Activated naive CD8-positive, alpha-beta T cell treated with anti-CD3 and anti-CD28 coated beads, Interleukin-2, amount 50 U/mL, for 24 hours (primary cell): ENCODE measurements around the gene KY.

Experiments
- ATAC-seq: fragments of 150-1000 bp; cut with Tn5 transposase; one replicate; pipeline ENCODE4 v1.10.0; 2021
- DNase-seq: peaks from one replicate; pipeline ENCODE4 v3.0.0; 2021
- H3K27ac Mint-ChIP-seq: one replicate; pipeline ENCODE4 v1.8.0; 2021; ENCODE audit warnings: mild to moderate bottlenecking, mixed read lengths
- H3K27me3 Mint-ChIP-seq: one replicate; pipeline ENCODE4 v1.8.0; 2021; ENCODE audit warnings: mixed read lengths
- H3K36me3 Mint-ChIP-seq: one replicate; pipeline ENCODE4 v1.8.0; 2021; ENCODE audit warnings: low read depth, mixed read lengths
- H3K4me1 Mint-ChIP-seq: one replicate; pipeline ENCODE4 v1.8.0; 2021; ENCODE audit warnings: mixed read lengths
- H3K4me3 Mint-ChIP-seq: one replicate; pipeline ENCODE4 v1.8.0; 2021; ENCODE audit warnings: mild to moderate bottlenecking, moderate library complexity, mixed read lengths
- H3K9me3 Mint-ChIP-seq: one replicate; pipeline ENCODE4 v1.8.0; 2021; ENCODE audit warnings: mixed read lengths

Gene KY

GRCh38 chr3:134624537-134625287 is 26.1 kb downstream of the KY start:
- no peak for ATAC-seq
- Mint-ChIP-seq H3K4me3 (no peak overlapping the region), H3K36me3 (no peaks in the 10 kb centered on the region), H3K9me3 (peaks cover 2% of the 10 kb centered on the region), H3K27ac (no peak overlapping the region), H3K4me1 (no peaks in the 10 kb centered on the region), H3K27me3 (no peaks in the 10 kb centered on the region)
- DNase-seq = no peak

GRCh38 chr3:134623615-134624245 is 27.1 kb downstream of the KY start:
- Mint-ChIP-seq H3K4me1 (no peaks in the 10 kb centered on the region), H3K27ac (no peak overlapping the region), H3K9me3 (no peaks in the 10 kb centered on the region), H3K4me3 (no peak overlapping the region), H3K36me3 (no peaks in the 10 kb centered on the region), H3K27me3 (no peaks in the 10 kb centered on the region)
- no peak for DNase-seq
- no peak for ATAC-seq

DNA sequence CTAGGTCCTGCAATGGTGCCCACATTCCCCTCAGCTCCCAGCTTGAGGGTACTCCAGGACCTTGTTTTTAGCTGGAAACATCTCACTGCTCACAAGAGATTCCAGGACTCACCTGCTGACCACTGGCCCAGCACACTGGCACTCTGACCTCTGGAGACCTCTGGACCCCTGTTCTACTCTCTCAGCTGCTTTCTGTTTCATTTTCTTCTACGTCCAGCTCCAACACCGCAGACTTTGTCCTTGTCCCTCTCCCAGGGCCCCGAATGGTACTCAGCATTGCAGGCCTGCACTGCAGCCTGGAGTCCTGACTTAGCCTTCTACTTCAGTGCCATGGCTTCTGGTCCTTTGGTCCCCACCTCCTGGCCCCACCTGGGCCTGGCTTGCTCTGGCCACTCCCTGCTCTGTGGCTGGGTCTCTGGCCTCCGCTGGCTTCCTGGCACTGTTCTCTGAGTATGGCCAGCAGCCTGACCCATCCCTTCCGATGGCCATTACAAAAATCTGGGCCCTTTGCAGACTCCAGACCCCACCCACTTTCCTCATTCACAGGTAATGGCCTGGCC is 27.9 kb downstream of the KY start:
- Mint-ChIP-seq H3K4me3 (no peak overlapping the region), H3K4me1 (no peaks in the 10 kb centered on the region), H3K9me3 (no peaks in the 10 kb centered on the region), H3K27me3 (no peaks in the 10 kb centered on the region), H3K36me3 (no peaks in the 10 kb centered on the region), H3K27ac (no peak overlapping the region)
- DNase-seq (no peak), ATAC-seq (no peak)

DNA sequence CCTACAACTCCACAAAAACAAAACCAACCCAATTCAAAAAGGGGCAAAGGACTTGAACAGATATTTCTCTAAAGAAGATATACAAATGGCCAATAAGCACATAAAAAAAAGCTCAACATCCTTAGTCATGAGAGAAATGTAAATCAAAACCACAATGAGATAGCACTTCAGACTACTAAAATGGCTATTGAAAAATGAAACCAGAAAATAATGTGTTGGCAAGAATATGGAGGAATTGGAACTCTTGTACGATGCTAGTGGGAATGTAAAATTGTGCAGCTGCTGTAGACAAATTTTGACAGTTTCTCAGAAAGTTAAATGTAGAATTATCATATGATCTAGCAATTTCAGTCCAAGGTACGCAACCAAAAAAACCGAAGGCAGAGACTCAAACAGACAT is 29.0 kb downstream of the KY start:
- H3K9me3 Mint-ChIP-seq = no peaks in the 10 kb centered on the region
- no peaks in the 10 kb centered on the region for H3K27me3 Mint-ChIP-seq
- no peak overlapping the region for H3K4me3 Mint-ChIP-seq
- DNase-seq (no peak), ATAC-seq (no peak)
- H3K36me3 Mint-ChIP-seq = no peaks in the 10 kb centered on the region
- H3K27ac Mint-ChIP-seq = no peak overlapping the region
- H3K4me1 Mint-ChIP-seq = no peaks in the 10 kb centered on the region

DNA sequence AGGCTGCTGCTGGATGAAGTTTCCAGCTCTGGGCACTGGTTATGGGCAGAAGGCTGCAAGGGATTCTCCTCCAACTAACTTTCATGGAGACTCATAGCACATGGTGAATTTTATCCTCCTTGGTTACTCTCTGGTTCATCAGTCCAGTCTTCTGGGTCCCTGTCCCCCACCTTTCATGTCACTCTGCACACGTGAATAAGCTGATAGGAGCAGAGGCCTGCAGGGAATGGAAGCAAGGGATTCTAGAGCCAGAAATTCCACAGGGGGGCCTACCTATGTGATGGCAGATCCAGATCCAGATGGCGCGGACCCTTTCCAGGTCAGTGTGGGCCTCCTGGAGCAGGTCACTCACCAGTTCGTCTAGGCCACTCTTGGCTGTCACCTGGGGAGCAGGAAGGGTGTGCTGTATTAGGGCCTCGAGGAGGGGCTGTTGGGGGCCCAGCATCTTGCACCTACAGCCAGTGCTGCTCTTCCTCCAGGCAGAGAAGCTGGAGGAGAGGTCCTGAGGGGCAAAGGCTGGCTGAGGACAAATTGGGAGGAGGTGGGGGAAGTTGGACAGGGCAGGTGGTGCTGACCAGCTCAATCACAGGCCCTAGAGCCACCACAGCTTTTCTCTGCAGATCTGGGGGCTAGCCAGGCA is 30.2 kb downstream of the KY start:
- no peaks in the 10 kb centered on the region for H3K4me1 Mint-ChIP-seq
- no peaks in the 10 kb centered on the region for H3K27me3 Mint-ChIP-seq
- H3K27ac Mint-ChIP-seq = no peak overlapping the region
- H3K4me3 Mint-ChIP-seq = no peak overlapping the region
- no peaks in the 10 kb centered on the region for H3K36me3 Mint-ChIP-seq
- ATAC-seq (no peak), DNase-seq (no peak)
- no peaks in the 10 kb centered on the region for H3K9me3 Mint-ChIP-seq

DNA sequence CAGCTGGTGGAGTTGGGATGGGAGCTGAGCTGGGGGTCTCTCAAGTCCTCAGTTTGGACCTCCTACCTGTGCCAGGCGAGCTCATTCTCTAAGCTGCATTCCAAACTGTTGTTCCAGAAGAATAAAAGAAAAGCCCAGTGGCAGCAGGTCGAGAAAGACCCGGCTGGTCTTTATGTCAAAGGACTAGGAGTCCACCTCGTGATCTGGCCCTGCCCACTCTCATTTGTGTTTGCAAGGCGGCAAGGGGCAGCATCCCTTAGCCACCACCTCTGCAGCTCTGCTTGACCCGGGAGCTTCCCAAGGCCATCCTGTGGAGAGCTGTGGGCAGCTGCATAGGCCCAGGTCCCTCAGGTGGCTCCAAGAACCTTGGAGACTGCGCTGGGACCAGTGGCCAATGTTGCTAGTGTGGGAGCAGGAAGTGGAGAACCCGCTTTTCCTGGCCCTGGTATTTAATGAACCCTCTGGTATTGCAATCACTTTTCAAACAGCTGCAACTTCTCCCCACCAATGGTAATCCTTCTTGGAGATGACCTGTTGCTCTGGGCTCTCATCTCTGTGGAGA is 30.9 kb downstream of the KY start:
- H3K4me3 Mint-ChIP-seq = no peak overlapping the region

DNA sequence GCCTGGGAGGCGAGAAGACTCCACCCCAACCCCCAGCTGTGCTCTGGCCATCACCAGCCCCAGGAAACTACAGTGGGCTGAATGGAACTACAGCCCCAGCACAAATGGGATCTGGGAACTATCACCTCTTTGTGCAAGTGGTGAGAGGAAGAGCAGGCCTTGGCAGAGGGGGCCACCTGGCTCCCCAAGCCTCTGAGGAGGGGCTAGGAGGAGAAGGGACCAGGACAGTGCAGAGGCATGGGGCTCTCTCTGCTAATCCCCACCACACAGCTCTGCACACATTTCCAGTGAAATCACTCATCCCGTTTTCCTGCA is 31.6 kb downstream of the KY start:
- Mint-ChIP-seq H3K27ac (no peak overlapping the region), H3K36me3 (no peaks in the 10 kb centered on the region), H3K27me3 (no peaks in the 10 kb centered on the region), H3K4me1 (no peaks in the 10 kb centered on the region), H3K4me3 (no peak overlapping the region), H3K9me3 (no peaks in the 10 kb centered on the region)
- DNase-seq (no peak), ATAC-seq (no peak)

More for the DNA sequence above, 30.9 kb downstream of the KY start:
- no peaks in the 10 kb centered on the region for H3K4me1 Mint-ChIP-seq
- H3K9me3 Mint-ChIP-seq = no peaks in the 10 kb centered on the region
- no peaks in the 10 kb centered on the region for H3K36me3 Mint-ChIP-seq
- no peaks in the 10 kb centered on the region for H3K27me3 Mint-ChIP-seq
- ATAC-seq (no peak), DNase-seq (no peak)
- no peak overlapping the region for H3K27ac Mint-ChIP-seq

- Mint-ChIP-seq H3K36me3 (no peaks in the 10 kb centered on the region), H3K27ac (no peak overlapping the region), H3K9me3 (no peaks in the 10 kb centered on the region), H3K27me3 (no peaks in the 10 kb centered on the region), H3K4me3 (no peak overlapping the region), H3K4me1 (no peaks in the 10 kb centered on the region)
- no peak for DNase-seq
- ATAC-seq = no peak
Measured at GRCh38 chr3:134618478-134619300, 32.1 kb downstream of the KY start.

DNA sequence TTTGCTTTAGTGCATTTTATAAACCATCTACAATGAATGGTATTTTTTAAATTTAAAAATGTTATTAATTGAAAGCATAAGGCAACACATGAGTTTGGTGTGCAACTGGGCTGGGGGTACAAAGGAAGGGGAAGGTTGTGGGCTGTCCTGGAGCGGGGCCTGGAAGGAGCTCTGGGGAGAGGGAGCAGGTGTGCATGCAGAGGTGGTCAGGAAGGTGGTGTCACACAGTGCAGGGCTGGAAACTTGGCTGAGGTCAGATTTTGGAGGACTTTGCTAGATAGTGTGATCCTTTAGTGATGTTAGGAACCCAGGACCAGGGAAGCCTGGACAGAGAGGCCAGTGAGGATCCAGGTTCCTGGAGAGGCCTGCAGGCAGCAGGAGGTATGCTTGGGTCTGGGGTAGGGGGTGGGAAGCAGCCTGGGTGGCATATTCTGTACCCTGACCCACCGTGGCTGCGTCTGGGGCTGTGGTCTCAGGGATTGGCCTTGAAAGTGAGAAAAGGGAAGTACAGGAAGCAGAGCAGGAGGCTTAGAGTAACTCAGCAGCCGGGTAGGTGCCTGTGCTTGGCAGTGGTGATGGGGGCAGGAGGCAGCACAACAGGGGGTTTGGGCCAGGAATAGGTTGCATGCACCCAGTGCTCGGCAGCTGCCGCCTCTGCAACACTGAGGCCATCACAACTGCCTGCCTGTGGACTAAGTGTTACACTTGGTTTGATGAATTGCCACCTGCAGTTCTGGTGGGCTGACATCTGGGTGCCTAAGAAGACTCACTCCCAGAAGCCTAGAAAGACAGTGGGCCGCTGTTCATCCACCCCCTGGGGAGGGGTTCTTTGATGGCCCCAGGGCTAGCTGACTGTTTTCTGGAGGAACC is 33.0 kb downstream of the KY start:
- no peaks in the 10 kb centered on the region for H3K36me3 Mint-ChIP-seq
- no peak overlapping the region for H3K27ac Mint-ChIP-seq
- H3K9me3 Mint-ChIP-seq = no peaks in the 10 kb centered on the region
- no peaks in the 10 kb centered on the region for H3K4me1 Mint-ChIP-seq
- H3K4me3 Mint-ChIP-seq = no peak overlapping the region
- ATAC-seq (no peak), DNase-seq (no peak)
- H3K27me3 Mint-ChIP-seq = no peaks in the 10 kb centered on the region

DNA sequence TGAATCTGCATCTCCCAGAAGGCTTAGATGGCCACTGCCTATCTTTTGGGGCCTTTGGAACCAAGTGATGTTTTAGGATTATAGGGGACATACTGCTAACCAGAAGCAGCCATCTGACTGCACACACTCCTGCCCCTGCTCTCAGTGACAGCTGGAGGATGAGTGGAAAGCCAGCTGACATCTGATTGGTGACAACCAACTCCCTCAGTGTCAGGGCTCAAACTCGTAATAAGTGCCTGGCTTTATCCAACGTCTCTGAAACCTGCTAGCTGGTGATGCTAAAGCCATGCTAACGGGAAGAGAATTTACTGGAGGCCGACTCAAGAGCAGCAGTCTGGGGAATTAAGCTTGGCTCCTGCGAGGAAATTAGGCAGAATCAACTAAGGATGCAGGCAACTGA is 35.1 kb downstream of the KY start:
- ATAC-seq (no peak), DNase-seq (no peak)
- H3K27ac Mint-ChIP-seq = no peak overlapping the region
- H3K27me3 Mint-ChIP-seq = no peaks in the 10 kb centered on the region
- H3K9me3 Mint-ChIP-seq = no peaks in the 10 kb centered on the region
- H3K36me3 Mint-ChIP-seq = no peaks in the 10 kb centered on the region
- H3K4me3 Mint-ChIP-seq = no peak overlapping the region
- H3K4me1 Mint-ChIP-seq = no peaks in the 10 kb centered on the region

DNA sequence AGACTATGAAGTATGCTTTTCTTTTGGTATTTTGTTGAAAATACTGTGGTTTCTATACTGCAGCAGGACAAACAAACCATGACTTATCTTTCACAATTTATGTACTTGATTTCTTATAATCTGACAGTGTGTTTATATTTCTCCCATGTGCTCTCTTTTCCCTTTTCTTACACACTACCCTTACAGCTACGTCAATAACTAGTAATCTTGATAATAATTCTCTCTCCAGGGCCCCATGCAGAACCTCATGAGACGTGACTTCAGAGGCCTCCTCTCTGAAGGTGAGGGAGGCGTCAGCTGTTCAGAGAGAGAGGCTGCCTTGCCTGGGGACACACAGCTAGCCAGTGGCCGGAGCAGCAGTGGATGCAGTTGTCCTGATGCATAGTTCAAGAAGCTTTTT is 35.9 kb downstream of the KY start:
- ATAC-seq = no peak
- Mint-ChIP-seq H3K27ac (no peak overlapping the region), H3K4me1 (no peaks in the 10 kb centered on the region), H3K36me3 (no peaks in the 10 kb centered on the region), H3K27me3 (no peaks in the 10 kb centered on the region), H3K4me3 (no peak overlapping the region), H3K9me3 (no peaks in the 10 kb centered on the region)
- DNase-seq = no peak

GRCh38 chr3:134613006-134613520 is 37.8 kb downstream of the KY start:
- H3K4me3 Mint-ChIP-seq = no peak overlapping the region
- no peaks in the 10 kb centered on the region for H3K9me3 Mint-ChIP-seq
- ATAC-seq (no peak), DNase-seq (no peak)
- H3K27ac Mint-ChIP-seq = no peak overlapping the region
- H3K36me3 Mint-ChIP-seq = no peaks in the 10 kb centered on the region
- H3K4me1 Mint-ChIP-seq = no peaks in the 10 kb centered on the region
- H3K27me3 Mint-ChIP-seq = no peaks in the 10 kb centered on the region

- H3K4me1 Mint-ChIP-seq = no peaks in the 10 kb centered on the region
- H3K4me3 Mint-ChIP-seq = no peak overlapping the region
- no peak for ATAC-seq
- DNase-seq = no peak
- no peaks in the 10 kb centered on the region for H3K9me3 Mint-ChIP-seq
- H3K36me3 Mint-ChIP-seq = no peaks in the 10 kb centered on the region
- no peak overlapping the region for H3K27ac Mint-ChIP-seq
- H3K27me3 Mint-ChIP-seq = no peaks in the 10 kb centered on the region
Measured at GRCh38 chr3:134611516-134611915, 39.3 kb downstream of the KY start.
